ENCODE data around the gene ZNF343.
"Not testable (repeated sequence)": the region's sequence is repeated elsewhere in the genome, so short reads cannot be mapped to it uniquely, and the experiment has no call there.

The ZNF343 gene

DNA sequence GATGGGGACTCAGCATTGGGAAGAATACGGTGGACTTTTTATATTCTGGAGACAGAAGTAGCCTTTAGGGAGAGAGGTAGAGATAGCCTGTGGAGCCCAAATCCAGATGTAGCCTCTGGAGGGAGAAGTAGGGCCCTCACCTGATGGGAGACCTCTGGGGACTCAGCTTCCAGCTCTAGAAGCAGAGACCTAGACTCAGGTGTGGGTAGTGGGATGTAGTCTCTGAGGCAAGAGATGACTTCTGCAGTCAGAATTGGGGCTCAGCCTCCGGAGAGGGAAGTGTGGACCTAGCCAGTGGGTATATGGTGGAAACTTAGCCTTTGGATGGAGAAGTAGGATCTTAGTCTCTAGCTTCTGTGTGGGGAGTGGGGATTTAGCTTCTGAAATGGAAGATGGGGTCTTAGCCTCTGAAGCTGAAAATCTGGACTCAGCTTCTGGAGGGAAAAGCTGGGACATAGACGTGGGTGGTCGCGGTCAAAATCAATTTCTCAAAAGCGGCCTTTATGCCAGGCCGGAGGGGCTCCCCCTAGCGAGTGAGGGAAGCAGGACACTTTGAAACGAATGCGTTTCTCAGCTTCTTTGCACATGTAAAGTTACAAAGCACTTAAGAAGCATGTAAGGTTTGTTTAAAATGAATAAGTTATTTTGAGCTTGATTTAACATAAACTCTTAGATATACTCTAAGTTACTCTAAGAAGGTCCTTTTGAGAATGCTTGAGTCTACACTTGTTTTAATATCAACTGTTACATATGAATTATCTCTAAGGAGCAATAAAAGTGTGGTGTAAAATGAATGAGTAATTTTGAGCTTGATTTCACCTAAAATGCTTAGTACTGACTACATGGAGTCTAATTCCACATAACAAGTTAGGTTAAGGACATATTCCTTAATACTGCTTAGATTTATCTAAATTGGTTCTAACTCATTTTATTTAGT, 12.9 kb upstream of the ZNF343 start:
- peak; percentile 30 for DNase-seq (ENCODE audit: low read depth)

- DNase-seq (ENCODE audit: low read depth) = no peak
Measured at GRCh38 chr20:2520617-2521016, 11.9 kb upstream of the ZNF343 start.

- DNase-seq (ENCODE audit: low read depth) = peak; percentile 37
Measured at GRCh38 chr20:2519115-2519809, 10.5 kb upstream of the ZNF343 start.

DNA sequence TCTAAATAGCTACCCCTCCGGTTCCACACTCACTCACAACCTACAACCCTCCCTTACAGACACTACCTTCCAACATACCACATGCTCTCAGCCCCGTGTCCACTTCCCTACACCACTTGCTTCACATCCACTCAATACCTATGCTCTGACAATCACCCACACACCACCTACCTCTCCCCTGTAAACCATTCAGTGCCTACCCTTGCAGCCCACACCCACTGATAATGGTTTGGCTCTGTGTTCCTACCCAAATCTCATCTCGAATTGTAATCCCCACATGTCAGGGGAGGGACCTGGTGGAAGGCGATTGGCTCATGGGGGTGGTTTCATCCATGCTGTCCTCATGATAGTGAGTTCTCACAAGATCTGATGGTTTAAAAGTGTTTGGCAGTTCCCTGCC, 9.8 kb upstream of the ZNF343 start:
- DNase-seq (ENCODE audit: low read depth) = no peak

DNA sequence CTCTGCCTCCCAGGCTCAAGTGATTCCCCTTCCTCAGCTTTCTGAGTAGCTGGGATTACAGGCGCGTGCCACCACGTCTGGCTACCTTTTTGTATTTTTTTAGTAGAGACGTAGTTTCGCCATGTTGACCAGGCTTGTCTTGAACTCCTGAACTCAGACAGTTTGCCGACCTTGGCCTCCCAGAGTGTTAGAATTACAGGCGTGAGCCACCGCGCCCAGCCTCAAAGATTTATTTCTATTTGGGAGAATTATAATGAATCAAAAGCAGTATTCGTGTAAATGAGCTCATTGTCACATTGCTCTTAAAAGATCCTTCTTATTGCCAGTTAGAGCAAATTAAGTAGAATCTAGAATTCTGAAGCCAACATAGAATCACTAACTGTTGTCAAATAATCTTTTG, 9.4 kb upstream of the ZNF343 start:
- no peak for DNase-seq (ENCODE audit: low read depth)

- DNase-seq (ENCODE audit: low read depth) = no peak
Measured at GRCh38 chr20:2516399-2516798, 7.7 kb upstream of the ZNF343 start.

DNA sequence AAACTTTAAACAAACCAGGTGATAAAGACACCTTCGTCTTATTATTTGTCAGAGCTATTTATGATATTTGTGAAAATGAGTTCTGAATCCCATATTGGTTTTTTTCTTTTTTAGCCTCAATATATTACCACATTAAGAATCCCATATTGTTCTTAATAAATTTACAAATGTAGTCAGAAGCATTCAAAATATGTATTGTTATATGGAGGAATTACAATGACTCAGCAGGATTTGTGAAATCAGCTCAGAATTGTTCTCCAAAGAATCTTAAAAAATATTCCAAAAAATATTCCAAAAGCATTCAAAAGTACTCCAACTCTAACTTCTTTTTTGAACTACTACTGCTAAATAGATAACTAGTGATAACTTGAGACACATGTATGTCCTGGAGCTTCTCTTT, 6.5 kb upstream of the ZNF343 start:
- no peak for DNase-seq (ENCODE audit: low read depth)

DNA sequence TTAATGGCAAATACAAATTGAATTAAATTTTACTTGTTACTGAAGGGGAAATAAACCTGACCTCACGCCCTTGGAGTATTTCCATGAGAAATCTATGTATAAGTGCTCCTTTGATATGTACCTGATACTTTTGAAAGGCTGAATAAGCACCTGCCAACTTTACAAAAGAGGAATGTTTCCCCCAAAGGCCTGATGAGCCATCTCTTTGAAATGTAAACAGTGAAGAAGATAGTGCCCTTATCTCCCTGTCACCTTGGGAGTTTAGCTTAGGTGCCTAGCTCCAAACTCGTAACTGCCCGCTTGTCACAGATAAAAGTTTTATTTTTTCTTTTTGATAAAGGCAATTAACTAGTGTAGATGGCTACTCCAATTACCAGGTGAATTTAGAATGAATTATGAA, 1.1 kb upstream of the ZNF343 start:
- no peak for DNase-seq (ENCODE audit: low read depth)

DNA sequence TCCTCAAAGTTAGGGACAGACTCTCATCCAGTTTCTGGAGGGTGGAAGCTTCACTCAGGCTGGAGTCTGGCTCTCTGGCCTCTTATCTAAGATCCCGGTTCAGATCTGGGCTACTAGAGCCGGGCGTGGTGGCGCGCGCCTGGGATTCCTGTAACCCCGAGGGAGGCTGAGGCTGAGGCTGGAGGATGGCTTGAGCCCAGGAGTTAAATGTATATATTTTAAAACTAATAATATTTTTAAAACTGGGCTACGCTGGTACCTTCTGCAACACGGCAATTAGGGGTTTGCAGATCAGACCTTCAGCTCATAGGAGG, 710 bp upstream of the ZNF343 start:
- DNase-seq (ENCODE audit: low read depth) = no peak

DNA sequence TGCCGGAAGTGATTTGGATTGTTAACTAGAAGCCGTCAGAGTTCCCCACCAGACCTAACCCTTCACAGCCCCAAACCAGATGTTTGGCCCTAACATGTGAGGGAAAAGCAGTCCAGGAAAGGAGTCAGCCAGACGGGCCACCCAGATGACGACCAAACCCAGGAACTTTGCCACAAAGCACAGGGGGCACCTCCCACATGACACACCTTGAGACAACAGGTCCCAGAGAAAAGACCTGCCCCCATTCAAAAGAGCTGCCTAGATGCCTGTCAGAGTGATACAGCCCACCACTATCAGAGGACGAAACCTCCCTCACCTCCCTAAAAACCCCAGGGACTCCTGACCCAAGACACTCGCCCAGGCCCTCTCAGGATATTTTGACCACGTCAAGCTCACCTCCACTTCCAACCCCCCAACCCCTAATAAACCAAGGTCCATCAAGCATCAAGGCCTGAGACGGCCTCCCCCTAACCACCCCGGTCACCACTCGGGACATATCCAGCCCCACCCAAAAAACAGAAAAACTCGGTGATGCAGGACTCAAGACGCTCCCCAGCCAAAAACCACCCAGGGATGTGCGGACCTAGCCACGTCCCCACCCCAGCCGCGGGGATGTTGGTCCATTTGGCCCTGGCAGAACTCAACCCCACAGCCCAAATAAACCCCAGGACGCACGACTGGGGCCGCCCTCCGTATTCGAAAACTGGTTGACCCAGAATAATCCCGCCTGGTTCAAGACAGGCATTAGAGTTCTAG, 662 bp downstream of the ZNF343 start:
- DNase-seq (ENCODE audit: low read depth) = peak; percentile 38

DNA sequence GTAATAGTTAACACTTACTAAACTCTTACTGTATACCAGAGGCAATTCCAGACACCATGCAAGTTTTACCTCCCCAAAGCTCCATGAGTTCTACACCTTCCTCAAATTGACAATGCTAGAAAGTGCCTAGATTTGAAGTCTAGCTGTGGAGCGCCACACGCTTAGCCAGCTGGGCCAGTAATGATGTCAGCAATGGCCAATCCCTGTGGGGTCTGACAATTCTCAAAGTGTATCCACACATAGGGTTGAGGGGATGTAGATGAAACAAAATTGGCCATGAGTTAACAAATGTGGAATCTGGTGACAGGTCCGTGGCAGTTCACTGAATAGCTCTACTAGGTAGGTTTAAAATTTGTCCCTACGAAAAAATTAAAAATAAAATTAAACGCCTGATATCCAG, 1.3 kb downstream of the ZNF343 start:
- peak; percentile 8 for DNase-seq (ENCODE audit: low read depth)

- DNase-seq (ENCODE audit: low read depth) = not testable (repeated sequence)
Measured at GRCh38 chr20:2506426-2506825, 2.3 kb downstream of the ZNF343 start.

DNA sequence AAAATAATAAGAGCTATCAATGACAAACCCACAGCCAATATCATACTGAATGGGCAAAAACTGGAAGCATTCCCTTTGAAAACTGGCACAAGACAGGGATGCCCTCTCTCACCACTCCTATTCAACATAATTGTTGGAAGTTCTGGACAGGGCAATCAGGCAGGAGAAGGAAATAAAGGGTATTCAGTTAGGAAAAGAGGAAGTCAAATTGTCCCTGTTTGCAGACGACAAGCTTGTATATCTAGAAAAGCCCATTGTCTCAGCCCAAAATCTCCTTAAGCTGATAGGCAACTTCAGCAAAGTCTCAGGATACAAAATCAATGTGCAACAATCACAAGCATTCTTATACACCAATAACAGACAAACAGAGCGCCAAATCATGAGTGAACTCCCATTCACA, 3.9 kb downstream of the ZNF343 start:
- not testable (repeated sequence) for DNase-seq (ENCODE audit: low read depth)

DNA sequence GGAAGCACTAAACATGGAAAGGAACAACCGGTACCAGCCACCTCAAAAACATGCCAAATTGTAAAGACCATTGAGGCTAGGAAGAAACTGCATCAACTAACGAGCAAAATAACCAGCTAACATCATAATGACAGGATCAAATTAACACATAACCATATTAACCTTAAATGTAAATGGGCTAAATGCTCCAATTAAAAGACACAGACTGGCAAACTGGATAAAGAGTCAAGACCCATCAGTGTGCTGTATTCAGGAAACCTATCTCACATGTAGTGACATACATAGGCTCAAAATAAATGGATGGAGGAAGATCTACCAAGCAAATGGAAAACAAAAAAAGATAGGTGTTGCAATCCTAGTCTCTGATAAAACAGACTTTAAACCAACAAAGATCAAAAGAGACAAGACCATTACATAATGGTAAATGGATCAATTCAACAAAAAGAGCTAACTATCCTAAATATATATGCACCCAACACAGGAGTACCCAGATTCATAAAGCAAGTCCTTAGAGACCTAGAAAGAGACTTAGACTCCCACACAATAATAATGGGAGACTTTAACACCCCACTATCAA, 5.8 kb downstream of the ZNF343 start:
- not testable (repeated sequence) for DNase-seq (ENCODE audit: low read depth)

GRCh38 chr20:2485661-2486060, 23.1 kb downstream of the ZNF343 start:
- no peak for DNase-seq (ENCODE audit: low read depth)

DNA sequence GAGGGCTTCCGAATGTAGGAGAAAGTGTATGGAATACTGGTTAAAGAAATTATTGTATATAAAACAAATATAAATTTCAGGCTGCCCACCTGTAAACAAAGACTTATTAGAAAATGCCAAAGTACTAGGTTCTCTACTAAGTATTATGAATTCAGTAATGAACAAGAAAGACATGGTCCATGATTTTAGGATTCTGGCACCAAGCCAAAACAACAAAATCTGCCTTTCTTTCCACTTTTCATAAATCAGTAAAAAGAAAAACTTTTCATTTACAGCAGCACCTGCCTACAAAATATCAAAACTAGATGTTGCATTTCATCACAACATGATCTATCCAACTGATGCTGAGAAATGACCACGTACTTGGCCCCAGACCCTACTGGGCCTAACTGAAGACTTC, 23.6 kb downstream of the ZNF343 start:
- DNase-seq (ENCODE audit: low read depth) = no peak

GRCh38 chr20:2483504-2483903, 25.2 kb downstream of the ZNF343 start:
- DNase-seq (ENCODE audit: low read depth) = no peak

GRCh38 chr20:2480381-2480780, 28.3 kb downstream of the ZNF343 start:
- no peak for DNase-seq (ENCODE audit: low read depth)

- no peak for DNase-seq (ENCODE audit: low read depth)
Measured at GRCh38 chr20:2476742-2477615, 31.7 kb downstream of the ZNF343 start.

DNA sequence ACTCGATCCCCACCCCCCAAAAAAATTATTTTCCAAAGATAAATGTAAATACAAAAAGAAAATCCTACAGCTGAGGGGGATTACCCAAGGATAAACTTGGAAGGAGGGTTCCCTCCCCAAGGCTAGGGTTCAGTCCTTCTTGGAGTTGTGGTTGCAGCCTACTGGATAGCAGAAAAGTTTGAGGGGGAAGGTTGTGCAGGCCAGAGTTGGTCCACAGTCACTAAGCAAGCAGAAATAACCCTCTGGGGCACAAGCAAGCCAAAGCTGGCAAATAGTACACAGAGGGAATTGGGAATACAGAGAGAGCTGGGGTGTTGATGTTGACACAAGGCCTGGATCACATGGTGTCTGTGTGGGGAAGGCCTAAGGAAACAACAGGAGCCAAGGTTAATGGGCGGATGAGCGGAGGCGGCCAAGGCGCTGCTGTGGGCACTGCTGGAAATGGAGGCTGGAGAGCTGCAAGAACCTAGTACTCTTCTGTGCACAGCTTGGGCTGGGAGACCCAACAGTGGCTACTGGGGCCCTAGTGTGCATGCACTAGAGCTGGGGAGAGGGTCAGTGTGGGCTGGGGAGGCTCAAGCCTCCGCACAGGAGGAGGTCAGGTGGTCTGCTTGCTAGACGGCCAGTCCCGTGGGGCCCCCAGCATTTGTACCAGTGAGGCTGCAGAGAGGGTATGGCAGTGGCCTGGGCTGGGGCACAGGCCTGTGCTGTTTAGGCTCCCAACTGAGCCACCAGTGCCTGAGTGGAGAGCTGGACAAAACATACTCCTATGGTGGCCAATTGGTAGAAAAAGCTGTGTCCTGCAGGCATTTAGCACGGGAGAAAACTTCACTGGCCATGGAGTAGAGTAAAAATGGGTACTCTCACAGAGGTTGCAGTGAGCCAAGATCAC, 32.6 kb downstream of the ZNF343 start:
- DNase-seq (ENCODE audit: low read depth) = no peak
